Activated CD8-positive, alpha-beta memory T cell treated with anti-CD3 and anti-CD28 coated beads for 4 hours (primary cell): ENCODE data around the gene P4HTM.
"Not testable (repeated sequence)": the region's sequence is repeated elsewhere in the genome, so short reads cannot be mapped to it uniquely, and the experiment has no call there.

Experiments
- DNase-seq, 2 donors: peaks; one replicate each; pipeline ENCODE4 v3.0.0-alpha.2; 2020; ENCODE audit warnings: low read depth in 2 of 2

P4HTM gene

DNA sequence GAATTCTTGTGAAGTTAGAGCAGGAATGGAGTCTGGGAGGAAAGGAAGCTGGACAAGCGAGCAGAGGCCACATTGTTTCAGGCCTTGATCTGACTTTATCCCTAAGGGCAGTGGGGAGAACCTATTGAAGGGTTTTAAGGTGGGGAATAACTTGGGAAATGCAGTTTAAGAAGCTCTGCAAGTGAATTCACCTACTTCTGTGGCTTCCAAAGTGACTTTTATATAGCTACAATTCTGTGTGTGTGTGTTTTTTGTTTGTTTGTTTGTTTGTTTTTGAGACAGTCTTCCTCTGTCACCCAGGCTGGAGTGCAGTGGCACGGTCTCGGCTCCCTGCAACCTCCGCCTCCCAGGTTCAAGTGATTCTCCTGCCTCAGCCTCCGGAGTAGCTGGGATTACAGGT lies 18.6 kb downstream of the P4HTM start:
- not testable (repeated sequence) for DNase-seq

DNA sequence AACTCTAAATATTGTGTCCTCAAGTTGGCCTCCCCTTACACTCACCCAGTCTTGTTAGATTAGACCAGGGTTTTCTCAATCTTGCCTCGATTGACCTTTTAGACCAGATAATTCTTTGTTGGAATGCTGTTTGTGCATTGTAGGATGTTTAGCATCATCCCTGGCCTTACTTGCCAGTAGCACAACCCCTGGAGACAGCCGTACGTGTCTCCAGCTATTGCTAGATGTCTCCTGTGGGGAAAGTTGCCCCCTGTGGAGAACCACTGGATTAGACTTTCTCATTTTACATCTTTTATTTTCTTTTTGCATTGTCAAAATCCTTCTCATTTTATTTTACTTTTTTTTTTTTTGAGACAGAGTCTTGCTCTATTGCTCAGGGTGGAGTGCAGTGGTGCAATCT lies 19.4 kb downstream of the P4HTM start:
- no peak for DNase-seq

DNA sequence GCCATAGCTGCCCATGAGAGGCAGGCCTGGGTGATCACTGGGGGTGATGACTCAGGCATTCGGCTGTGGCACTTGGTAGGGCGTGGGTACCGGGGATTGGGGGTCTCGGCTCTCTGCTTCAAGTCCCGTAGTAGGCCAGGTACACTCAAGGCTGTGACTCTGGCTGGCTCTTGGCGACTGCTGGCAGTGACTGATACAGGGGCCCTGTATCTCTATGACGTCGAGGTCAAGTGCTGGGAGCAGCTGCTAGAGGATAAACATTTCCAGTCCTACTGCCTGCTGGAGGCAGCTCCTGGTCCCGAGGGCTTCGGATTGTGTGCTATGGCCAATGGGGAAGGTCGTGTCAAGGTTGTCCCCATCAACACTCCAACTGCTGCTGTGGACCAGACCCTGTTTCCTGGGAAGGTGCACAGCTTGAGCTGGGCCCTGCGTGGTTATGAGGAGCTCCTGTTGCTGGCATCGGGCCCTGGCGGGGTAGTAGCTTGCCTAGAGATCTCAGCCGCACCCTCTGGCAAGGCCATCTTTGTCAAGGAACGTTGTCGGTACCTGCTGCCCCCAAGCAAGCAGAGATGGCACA lies 22.5 kb downstream of the P4HTM start:
- no peak for DNase-seq

DNA sequence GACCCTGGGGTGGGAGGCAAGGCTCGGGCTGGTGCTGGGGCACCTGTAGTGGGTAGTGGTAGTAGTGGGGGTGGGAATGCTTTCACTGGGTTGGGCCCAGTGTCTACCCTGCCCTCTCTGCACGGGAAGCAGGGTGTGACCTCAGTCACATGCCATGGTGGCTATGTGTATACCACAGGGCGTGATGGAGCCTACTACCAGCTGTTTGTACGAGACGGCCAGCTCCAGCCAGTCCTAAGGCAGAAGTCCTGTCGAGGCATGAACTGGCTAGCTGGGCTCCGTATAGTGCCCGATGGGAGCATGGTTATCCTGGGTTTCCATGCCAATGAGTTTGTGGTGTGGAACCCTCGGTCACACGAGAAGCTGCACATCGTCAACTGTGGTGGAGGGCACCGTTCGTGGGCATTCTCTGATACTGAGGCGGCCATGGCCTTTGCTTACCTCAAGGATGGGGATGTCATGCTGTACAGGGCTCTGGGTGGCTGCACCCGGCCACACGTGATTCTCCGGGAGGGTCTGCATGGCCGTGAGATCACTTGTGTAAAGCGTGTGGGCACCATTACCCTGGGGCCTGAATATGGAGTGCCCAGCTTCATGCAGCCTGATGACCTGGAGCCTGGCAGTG lies 23.2 kb downstream of the P4HTM start:
- no peak for DNase-seq

DNA sequence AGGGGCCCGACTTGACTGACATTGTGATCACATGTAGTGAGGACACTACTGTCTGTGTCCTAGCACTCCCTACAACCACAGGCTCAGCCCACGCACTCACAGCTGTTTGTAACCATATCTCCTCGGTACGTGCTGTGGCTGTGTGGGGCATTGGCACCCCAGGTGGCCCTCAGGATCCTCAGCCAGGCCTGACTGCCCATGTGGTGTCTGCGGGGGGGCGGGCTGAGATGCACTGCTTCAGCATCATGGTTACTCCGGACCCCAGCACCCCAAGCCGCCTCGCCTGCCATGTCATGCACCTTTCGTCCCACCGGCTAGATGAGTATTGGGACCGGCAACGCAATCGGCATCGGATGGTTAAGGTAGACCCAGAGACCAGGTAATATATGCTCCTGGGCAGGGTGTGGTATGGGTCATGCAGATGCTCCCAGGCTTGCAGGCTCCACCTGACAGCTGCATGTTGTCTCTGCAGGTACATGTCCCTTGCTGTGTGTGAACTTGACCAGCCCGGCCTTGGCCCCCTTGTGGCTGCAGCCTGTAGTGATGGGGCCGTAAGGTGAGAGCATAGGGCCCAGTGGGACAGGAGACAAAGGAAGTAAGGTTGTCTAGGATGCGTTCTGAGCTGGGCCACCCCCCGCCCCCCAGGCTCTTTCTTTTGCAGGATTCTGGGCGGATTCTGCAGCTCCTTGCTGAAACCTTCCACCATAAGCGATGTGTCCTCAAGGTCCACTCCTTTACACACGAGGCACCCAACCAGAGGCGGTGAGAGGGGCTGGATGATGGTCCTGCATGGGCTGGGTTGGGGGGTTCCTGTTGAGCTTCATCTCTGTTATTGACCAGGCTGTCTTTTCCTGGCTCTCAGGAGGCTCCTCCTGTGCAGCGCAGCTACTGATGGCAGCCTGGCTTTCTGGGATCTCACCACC lies 24.0 kb downstream of the P4HTM start:
- no peak for DNase-seq

DNA sequence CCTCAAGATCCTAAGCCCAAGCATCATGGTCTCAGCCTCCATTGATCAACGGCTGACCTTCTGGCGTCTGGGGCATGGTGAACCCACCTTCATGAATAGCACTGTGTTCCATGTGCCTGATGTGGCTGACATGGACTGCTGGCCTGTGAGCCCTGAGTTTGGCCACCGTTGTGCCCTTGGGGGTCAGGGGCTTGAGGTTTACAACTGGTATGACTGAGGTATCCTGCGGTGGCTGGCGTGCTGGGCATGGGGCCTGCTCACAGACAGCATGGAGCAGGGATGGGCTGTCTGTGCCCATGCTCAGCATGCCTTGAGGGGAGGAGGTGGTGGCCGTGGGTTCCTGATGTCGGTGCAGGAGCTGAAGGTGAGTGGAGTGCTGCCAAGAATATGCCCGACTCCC lies 25.0 kb downstream of the P4HTM start:
- DNase-seq, result no peak

DNA sequence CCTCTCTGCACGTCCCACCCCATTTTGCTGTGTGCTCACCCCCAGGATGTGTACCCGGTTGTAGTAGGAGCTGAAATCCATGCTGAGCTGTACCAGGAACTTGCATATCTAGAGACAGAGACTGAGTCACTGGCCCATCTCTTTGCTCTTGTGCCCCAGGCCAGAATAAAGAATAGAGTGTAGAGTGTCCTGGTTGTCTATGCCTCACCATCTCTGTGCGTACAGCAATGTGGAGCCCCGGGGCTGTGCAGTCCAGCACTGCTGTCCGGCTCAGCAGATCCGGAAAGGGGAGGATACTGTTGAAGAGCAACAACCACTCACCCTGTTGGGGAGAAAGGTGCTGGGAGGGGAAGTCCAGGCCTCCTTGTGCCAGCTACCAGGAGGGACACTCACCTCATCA lies 25.7 kb downstream of the P4HTM start:
- DNase-seq, result no peak

DNA sequence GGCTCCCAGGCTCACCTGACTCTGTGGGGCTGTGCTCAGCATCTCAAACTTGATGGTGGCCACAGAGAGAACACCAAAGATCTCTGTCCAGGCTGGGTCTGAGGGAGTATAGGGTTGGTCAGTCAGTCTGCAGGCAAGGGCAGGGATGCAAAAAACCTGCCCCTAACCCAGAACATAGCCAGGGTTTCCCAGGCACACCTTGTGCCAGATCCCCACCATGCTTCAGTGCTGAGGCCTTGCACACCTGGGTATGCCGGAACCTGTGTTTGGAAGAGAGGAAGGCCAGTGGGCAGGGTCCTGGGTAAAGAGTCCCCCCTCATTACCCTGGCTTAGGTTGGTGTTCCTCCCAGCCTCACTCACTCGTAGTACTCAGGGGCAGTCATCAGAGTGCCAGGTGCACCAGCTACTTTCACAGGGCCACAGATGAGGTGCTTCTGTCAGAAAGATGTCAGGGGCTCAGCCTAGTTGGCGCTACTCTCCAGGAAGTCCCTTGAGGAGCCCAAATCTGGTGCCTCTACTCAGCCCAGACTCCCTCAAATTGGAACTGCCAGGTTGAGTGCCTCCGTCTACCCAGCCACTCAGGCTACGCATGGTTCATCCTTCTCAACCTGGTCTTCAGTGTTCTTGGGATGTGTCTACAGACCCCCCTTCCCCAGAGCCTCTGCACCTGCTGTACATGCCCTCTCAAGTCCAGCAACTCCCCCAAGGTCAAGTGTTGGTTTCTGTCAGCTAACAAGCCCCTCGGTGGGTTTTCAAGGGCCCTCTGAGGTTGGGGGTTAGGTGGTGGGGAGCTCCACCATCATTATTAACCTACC lies 26.6 kb downstream of the P4HTM start:
- DNase-seq, result no peak

DNA sequence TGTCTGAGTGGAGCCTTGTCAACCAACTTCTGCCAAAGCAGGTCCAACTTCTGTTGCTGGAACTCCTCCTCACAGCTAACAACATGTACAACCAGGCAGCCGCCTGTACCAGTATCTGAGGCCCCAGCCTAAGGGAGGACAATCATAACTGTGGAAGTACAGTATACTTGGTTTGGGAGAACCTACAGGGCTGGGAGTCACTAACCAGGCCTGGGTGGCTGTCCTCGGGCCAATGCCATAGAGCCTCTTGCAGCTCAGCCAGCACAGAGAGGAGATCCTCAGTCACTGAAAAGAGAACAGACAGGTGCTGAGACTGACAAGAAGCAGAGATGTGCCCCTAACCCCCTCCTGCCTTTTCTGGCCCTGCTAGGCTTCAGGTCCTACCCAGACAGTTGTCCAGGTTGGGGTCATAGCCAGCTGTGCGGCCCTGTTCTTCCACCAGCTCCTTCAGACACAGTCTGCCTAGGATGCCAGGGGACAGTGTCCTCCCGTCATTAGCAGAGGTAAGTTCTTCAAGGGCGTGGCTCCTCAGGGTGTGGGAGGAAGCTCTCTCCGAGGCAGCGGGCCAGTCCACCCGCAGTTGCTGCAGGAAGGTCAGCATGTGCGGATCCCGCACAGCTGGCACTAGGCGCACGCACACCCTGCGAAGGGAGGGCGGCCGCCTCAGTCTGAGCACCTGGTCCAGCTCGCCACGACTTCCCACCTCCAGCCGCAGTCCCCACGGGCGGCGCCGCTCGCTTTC lies 27.4 kb downstream of the P4HTM start:
- no peak for DNase-seq

DNA sequence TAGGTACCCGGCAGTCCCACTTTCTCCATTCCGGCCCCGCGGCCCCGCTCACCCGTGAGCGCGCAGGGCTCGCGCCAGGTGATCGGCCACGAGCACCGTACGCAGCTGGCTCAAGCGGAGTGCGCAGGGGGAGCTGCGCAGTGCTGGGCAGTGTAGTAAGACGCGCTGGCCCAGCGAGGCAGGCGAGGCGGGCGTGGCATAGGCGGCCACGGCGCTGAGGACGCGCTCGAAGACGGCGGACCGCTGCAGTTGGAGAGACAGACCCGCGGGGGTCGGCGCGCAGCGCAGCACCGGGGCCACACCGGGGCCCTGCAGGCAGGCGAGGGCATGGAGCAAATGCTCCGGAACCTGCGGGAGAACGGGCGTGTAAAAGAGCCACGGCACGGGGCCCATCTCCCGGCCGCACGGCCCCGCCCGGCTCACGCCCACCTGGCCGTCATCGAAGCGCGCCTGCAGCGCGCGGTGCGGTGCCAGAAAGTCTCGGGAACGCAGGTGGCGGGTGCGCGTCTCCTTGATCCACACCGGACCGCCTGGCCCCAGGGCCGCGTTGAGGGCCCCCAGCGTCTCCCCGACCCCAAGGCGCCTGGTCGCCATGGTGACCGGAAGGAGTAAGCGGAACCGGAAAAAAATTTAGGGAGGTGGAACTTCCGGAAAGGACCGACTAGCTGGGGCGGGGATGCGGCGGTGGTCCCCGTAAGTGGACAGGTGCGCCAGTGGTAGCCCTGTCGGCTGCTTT lies 28.1 kb downstream of the P4HTM start, which contains the start of gene DALRD3:
DALRD3 (minus strand) TSS at position 610 of the 736 bp plus-strand sequence; CDS start at position 594, 16 bp downstream.
- DNase-seq, result no peak

DNA sequence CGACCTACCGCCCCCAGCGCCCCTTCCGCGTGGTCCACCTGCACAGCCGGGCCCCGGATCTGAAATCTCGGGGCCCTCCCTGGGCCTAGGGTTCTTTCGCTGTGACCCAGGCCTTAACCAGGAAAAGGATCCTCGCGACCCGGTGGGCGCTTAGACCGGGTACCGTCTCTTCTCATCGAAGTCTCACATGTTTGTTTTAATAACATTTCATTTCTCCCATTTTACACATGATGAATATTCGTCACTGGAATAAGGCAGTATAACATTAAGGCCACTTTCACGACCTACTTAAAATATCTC lies 28.6 kb downstream of the P4HTM start:
- no peak for DNase-seq

DNA sequence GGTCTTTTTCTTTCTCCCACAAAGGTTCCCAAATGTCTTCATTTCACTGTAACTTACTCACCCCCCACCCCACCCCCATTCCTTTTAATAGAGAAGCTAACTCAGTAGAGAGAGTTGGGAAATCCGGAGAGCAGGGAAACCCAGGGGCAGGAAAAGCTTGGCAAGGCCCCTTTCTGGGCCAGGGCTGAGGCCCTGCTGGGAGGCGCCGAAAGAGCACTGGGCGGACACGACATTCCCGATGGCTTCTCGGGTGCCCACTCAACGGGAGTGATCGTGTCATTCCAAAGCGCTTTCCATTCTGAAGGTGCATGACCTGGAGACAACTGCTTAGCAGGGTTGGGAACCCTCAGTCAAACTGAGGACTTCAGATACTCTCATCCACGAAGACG lies 29.9 kb downstream of the P4HTM start:
- DNase-seq, result no peak

DNA sequence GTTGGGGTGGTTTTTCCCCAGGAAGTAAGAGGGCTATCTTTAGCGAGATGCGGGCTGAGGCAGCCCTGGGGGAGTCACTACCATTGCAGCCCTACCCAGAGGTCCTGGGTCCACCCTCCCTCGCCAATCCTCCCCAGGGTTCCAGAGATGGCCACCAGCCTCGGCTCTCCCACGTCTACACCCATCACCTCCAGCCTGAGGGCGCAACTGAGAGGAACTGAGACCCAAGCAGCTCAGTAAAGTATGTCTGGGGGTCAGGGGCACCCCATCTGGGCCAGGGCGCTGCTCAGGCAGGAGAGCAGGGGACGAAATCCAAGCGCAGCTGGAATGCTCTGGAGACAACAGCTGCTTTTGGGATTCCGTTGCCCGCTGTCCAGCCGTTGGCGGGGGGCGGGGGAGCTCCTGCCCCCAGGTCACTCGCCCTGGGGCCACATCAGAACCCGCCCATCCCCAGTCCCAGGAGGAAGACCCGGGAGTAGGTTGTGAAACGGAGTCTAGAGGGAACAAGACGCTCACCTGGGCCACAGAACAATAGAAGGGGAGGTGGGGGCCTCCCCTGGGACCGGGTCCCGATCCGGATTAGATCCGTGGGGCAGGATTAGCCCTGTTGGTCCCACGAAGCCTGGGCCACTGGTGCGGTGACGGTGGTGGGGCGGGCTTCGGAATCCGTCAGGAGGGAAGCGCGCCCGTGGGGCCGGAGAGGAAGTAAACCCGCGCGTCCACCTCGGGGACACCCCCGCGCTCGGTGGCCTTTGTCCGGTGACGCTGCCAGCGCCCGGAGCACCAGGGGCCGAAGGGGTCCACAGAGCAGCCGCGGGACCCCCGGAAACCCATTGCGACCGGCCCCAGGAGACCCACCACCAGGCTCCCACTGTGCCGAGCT lies 30.5 kb downstream of the P4HTM start:
- no peak for DNase-seq

DNA sequence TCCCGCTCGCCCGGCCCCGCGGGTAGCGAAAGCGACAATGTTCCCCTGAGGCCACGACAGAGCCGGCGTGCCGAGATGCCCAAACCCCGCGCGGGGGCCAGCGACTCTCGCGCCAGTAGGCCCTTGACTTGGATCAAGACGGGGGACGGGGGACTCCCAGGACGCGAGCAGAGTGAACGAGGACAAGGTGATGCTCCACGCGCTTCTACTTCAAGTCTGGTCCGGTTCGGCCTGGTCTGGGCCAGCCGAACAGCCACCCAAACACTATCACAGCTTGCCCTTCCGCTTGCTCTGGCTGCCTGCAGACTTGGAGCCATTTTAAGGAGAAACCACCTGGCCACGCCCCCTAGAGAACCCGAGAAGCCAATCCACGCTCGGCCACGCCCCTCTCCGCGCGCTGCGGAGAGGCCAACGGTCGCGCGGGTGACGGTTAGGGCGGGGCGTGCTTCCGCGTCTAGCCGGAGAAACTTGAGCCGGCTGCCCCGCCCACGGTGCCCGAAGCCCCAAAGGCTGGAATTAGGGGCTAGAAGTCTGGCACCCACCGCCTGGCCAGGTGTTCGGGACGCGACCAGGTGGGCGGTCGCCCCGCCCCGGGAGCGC lies 31.3 kb downstream of the P4HTM start:
- peak; percentile 95 to 99 for DNase-seq

DNA sequence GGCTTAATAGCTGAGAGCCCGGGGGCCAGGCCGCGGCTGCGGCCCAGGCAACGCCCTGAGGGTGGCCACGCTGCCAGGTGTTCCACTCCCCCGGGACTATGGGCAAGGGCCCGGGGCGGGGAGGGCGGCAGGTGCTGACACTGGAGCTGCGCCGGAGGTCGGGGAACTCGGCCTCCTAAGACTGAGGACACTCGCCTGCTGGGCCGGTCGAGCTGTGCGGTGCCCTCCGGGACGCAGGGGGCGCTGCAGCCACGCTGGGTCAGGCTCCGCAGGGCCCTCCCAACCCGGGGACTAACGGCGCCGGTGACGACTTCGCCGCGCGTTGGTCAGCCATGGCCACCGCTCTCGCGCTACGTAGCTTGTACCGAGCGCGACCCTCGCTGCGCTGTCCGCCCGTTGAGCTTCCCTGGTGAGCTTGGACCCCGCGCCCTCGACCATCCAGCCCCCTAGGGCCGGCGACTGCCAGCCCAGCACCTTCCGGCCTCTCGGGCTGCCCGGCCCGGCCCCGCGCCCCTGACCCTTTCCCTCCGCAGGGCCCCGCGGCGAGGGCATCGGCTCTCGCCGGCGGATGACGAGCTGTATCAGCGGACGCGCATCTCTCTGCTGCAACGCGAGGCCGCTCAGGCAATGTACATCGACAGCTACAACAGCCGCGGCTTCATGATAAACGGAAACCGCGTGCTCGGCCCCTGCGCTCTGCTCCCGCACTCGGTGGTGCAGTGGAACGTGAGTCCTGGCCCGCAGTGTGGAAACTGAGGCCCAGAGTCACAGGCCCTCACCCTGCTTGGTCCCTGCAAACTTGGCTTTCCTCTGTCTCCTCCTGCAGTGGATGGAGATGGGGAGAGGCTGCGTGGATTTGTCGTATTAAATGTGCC lies 32.0 kb downstream of the P4HTM start, which contains the start of gene NDUFAF3:
NDUFAF3 (plus strand) TSS at position 309 of the 875 bp plus-strand sequence; CDS start at position 333, 24 bp downstream.
- peak; percentile 75 to 82 for DNase-seq

DNA sequence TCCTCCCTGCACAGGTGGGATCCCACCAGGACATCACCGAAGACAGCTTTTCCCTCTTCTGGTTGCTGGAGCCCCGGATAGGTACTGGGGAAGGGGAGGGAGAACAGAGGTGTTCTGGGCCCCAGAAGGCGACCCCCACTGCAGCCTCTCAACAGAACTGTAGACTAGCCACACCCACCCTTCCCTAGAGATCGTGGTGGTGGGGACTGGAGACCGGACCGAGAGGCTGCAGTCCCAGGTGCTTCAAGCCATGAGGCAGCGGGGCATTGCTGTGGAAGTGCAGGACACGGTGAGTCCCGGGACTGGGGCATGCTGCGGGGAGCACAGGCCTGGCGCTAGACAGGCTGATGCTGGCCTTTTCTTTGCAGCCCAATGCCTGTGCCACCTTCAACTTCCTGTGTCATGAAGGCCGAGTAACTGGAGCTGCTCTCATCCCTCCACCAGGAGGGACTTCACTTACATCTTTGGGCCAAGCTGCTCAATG lies 32.7 kb downstream of the P4HTM start:
- DNase-seq, result no peak

DNA sequence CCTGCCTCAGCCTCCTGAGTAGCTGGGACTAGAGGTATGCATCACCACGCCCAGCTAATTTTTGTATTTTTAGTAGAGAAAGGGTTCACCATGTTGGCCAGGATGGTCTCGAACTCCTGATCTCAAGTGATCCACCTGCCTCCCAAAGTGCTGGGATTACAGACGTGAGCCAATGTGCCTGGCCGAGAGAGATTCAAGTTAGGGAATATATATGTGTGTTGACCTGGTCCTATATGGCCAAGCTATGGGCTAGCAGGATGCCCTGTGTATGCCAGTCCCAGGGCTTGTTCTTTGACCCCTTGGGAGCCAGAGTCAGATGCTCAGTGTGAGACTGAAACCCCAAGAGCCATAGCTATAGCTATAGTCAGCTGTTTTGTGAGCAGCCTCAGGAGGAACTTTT lies 33.7 kb downstream of the P4HTM start:
- no peak for DNase-seq

DNA sequence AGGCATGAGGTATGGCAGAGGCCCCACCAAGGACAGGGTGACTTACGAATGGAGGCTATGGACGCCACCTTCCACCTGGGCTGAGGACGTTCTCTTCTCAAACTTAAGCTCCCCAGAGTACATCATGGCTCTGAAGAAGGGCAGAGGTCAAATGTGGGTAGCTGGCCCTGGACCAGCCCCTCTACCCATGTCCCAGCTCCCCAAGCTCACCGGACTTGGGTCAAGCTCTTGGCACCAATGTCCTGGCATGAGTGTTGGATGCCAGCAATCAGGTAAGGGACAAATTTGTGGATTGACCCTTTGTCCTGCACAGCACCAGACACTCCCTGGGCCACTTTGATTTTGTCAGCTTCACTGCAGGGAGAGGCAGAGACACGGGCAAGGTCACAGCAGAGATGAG lies 34.4 kb downstream of the P4HTM start:
- DNase-seq, result no peak
